HK-2 (cell line): ENCODE data around the gene BYSL.

Experiments used
- DNase-seq: peaks from one replicate; pipeline ENCODE4 v3.0.0-alpha.2; 2018; ENCODE audit not compliant: unreplicated experiment

Gene BYSL

GRCh38 chr6:41914869-41915530 is 6.3 kb upstream of the BYSL start:
- peak; percentile 35 for DNase-seq

GRCh38 chr6:41917528-41917927 is 3.8 kb upstream of the BYSL start:
- peak; percentile 64 for DNase-seq

GRCh38 chr6:41921712-41921998 is 356 bp downstream of the BYSL start:
- DNase-seq, result no peak

DNA sequence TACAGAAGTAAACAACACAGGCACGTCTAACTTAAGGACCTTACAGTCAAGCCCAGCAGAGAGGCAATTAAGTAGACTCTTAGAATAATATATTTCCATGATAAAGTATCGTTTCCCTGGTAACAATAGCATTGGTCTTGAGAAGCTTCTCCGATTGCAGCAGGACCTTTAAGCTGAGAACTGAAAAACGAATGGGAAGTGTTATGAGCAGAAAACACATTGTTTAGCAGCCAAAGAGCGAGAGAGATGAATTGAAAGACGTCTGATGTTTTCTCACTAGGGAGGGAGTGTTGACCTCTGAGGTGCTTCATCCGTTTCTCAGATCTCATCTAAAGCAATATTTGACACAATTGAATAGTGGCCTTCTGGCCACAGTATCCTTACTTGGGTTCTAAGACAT is 855 bp downstream of the BYSL start:
- no peak for DNase-seq

DNA sequence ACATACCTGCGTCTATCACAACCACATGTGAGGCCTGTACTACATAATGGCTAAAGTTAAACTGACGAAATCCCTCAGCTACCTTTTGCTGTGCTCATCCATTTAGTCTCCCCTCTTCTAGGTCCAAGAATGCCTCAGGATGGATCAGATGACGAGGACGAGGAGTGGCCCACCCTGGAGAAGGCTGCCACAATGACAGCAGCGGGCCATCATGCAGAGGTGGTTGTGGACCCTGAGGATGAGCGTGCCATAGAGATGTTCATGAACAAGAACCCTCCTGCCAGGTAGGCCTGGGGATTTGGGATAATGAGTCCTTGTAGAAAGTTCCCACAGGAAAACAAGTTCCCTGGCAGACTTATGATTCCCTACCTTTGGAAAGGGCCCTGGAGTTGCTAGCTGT is 6.0 kb downstream of the BYSL start:
- no peak for DNase-seq

- DNase-seq, result no peak
These were observed 8.6 kb downstream of the BYSL start for GRCh38 chr6:41929924-41930323.

DNA sequence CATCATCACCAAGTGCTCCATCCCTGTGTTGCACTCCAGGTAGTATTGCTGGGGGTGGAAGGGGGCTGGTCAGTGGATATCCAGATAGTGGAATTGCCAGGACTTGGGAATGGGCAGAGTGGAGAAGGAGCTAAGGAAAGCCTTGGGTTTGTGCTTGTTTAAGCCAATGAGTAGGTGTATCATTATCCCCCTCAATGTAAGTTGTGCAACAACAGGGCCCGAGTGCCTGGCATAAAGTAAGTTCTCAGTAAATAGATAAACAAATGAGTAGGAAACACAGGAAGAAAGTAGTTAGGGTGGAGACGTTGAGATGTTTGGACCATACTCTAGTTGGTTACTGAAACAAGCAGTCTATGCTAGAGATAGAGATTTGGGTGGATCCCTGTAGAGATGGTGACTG is 10.5 kb downstream of the BYSL start:
- no peak for DNase-seq

GRCh38 chr6:41932378-41932777 is 11.1 kb downstream of the BYSL start:
- no peak for DNase-seq

DNA sequence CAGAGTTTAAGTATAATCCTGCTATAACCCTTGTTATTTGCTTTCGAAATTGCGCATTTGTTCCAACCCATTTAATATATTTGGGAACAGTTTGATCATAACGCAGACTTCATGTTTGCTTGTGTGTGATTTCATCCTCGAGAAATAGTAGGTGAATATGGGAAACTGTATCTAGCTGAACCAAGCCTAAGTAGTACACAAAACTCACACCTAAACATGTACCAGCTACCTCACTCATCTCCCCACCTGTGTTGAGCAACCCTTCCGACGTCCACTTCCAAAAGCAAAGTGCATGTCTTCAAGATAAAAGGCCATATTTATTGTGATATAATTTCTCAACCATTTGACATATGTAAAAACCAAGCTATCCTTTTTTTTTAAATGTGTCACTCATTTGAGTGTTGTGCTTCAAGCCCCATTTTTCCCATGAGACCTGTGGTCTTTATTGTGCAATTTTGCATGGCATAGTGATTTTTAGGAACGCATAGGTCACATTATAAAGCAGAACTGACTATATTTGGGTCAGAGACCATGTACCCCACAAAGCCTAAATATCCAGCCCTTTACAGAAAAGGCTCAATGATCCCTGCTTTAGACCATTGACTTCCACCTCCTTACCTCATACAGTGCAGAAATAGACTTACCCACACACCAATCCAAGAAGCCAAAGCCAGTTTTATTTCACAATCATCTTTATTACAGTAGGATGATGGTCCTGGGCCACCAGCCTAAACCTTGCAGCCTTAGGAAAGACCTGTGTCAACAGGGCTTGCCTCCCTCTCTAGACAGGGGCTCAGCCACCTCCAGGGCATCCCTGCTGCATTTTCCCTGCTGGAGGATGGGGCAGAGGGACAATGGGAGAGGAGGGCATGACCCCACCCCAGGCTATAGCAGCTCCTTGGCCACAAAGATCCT is 13.2 kb downstream of the BYSL start:
- no peak for DNase-seq

- no peak for DNase-seq
These were observed 13.9 kb downstream of the BYSL start for GRCh38 chr6:41935193-41935574.

DNA sequence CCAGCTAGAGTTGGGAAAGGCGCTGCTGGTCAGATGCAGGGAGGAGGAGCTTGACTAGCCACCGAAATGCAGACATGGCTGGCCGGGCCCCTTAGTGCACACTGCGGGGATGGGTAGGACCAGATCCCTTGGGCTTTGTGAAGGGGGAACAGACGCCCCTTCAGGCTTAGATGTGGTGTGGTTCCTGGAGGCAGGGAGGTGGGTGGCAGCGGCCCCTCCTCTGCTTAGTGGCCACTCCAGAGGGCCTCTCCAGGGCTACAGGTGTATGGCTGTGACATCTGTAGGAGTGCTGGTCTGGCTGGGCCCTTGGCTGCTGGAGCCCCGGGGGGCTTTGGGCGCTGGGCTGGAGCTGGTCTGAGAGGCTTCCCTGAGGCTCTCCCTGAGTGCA is 14.4 kb downstream of the BYSL start:
- no peak for DNase-seq

- DNase-seq, result peak; percentile 78
These were observed 15.0 kb downstream of the BYSL start for GRCh38 chr6:41936073-41936837.

GRCh38 chr6:41937472-41937860 is 16.2 kb downstream of the BYSL start:
- DNase-seq, result no peak

DNA sequence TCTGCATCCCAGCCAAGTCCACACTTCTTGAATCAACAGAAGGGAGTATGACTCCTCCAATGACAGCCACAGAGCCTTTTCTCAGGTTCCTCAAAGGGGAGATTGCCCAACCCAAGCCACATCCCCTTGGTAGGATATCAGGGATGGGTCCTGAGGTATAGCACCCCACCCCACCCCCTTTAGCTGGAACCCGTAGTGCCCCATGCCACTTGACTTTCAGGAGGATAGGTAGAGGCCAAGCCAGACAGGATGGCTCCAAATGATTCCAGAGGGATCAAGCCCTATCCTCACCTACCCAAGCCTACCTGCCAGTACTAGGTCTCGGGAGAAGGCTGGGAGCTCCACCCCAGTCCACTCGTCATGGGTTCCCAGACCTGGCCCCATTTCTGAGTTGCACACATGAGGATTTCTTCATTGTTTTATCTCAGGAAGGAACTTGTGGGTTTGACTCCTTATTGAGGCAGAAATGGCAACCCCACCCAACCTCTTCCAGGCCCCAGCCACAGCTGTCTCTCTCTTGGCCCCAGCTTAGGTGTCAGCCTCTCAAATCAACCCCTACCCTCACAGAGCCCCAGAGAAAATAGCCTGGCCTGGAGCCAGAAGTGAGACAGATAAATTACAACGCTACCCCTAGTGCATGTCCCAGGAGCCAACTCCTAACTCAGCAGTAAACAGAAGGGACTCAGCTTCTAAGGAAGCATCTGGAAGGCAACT is 16.7 kb downstream of the BYSL start:
- DNase-seq, result no peak

DNA sequence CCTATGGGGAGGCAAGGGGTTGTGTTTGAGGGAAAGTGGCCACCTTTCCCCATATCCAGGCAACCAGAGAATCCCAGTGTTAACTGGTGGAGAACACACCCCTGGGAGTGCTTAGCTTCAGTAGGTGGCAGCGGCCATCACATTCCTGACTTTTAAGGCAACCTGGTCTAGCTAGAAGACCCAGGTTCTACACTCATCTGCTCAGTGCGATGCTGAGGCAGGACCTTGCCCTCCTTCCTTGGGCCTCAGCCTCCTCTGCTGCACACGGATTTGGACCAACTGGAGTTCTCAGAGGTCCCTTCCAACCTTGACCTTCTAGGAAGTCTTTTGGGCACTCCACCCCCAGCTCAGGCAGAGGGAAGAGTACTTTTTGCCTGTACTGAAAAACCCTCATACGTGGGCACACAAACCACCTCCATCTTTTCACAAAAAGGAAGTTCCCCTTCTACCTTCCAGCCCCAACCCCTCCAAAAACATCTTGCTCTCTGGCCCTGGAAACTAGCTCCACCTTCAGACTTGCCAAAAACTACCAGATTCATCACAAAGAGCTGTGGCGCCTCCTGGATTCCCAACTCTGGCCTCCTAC is 17.4 kb downstream of the BYSL start:
- DNase-seq, result no peak

- DNase-seq, result peak; percentile 72
These were observed 18.0 kb downstream of the BYSL start for GRCh38 chr6:41939176-41939847.

- DNase-seq, result peak; percentile 44
These were observed 18.8 kb downstream of the BYSL start for GRCh38 chr6:41939848-41940758.

- DNase-seq, result peak; percentile 61
These were observed 19.5 kb downstream of the BYSL start for GRCh38 chr6:41940759-41941279.

GRCh38 chr6:41941280-41942066 is 20.2 kb downstream of the BYSL start, which contains the start of gene CCND3:
TSS of gene CCND3 (minus strand) at chr6:41941808. CDS start at chr6:41941649, 159 bp downstream.
- peak; percentile 90 for DNase-seq
